ENCODE data around the gene FARP1.

GRCh38 chr13:98480915-98481877 lies 338.3 kb downstream of the FARP1 start:
- no peak for TF ChIP-seq EZH2 (IDR thresholded peaks at IDR 0.05; ENCODE audit: insufficient read depth, low read length)
- TF ChIP-seq, protein P1, sequence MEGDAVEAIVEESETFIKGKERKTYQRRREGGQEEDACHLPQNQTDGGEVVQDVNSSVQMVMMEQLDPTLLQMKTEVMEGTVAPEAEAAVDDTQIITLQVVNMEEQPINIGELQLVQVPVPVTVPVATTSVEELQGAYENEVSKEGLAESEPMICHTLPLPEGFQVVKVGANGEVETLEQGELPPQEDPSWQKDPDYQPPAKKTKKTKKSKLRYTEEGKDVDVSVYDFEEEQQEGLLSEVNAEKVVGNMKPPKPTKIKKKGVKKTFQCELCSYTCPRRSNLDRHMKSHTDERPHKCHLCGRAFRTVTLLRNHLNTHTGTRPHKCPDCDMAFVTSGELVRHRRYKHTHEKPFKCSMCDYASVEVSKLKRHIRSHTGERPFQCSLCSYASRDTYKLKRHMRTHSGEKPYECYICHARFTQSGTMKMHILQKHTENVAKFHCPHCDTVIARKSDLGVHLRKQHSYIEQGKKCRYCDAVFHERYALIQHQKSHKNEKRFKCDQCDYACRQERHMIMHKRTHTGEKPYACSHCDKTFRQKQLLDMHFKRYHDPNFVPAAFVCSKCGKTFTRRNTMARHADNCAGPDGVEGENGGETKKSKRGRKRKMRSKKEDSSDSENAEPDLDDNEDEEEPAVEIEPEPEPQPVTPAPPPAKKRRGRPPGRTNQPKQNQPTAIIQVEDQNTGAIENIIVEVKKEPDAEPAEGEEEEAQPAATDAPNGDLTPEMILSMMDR (IDR thresholded peaks at IDR 0.05; ENCODE audit: insufficient read depth, low read depth, low read length) = no peak

Data from astrocyte (in vitro differentiated cells and primary cell).